ENCODE measurements around the gene TAF13. TPM values are rescaled to one million over a fixed set of nuclear protein-coding genes. Genes with fewer than 3 reads are reported as not detected.

The TAF13 gene, protein sequence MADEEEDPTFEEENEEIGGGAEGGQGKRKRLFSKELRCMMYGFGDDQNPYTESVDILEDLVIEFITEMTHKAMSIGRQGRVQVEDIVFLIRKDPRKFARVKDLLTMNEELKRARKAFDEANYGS
- 6.3 and 23.9 TPM in 2 replicates for total RNA-seq (2014; rRNA removed; shearing (Covaris generic))

DNA sequence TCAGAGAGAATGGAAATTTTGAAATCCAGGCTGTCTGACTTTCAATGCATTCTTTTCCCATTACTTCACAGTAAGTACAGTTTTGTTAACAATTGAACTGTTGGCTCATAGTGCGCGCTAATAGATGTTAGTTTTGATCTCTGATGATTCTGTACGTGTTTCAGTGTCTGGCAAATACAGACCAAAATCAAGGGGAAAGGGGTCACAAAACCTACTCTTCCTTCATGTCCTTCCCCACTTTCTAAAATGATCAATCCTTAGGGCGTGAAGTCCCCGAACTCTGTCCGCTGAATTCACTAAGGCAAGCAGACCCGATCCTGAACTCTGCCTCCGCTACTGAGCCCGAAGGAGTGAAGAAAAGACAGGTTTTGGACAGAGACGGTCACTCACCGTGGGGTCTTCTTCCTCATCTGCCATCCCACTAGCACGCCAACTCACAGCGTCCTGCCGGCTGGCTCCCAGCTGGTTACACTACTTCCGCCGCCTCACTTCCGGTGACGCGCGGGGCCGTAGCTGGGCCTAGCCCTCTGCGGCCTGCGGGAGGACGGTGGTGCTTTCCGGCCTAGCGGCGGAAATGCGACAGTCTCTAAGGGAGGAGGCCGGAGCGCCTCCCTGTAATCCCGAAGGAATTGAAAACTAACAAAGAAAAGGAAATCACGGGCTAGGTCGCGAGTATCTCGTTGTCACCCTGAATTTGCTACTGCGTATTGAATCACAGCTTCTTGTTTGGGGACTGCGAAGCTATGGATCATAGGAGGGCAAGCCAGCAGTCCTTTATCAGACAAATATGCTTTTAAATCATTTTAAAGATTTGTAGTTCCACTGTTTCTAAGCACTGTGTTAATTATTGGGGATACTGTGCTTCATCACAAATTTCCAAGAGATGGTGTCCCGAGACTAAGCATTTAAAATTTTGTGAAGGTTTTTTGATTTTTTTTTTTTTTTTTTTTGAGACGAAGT is at the start of gene TAF13:
TSS of gene TAF13 (minus strand) at position 473 of the 960 bp plus-strand sequence. CDS start at position 417, 56 bp downstream.
- in situ Hi-C loops (cut with HindIII; ENCODE audit: low sequenced_read_pairs): no loop called here
- peak; percentile 96 for DNase-seq (ENCODE audit: low spot score)

DNA sequence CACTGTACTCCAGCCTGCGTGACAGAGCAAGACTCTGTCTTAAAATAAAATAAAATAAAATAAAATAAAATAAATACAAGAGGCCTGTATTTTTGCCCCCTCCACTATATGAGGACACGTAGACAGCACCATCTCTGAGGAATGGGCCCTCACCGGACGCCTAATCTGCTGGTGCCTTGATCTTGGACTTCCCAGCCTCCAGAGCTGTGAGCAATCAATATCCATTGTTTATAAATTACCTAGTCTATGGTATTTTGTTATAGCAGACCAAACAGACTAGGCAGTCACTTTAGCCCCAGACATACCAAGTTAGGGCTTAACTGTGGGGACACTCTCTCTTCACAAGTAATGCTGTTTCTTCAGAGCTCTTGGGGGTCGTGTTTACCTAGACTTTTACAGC is 44.6 kb upstream of the TAF13 start:
- no peak for DNase-seq (ENCODE audit: low spot score)
- in situ Hi-C loops (cut with HindIII; ENCODE audit: low sequenced_read_pairs): no loop called here

DNA sequence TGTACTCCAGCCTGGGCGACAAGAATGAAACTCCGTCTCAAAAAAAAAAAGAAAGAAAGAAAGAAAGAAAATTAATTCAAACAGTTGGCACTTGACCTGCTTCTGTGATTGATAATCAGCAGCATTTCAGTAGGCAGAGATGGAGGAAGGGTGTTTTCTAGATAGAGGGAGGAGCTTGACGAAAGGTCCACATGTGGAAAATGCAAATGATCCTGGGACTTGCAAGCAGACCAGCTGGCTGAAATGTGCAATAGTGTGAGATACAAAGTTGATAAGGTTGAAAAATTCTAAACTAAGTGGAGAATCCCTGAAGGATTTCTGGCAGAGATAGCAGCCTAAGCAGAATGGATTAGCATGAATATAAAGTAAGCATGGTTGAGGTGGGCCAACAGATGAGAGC is 42.3 kb upstream of the TAF13 start:
- in situ Hi-C loops (cut with HindIII; ENCODE audit: low sequenced_read_pairs): no loop called here
- DNase-seq (ENCODE audit: low spot score): no peak

DNA sequence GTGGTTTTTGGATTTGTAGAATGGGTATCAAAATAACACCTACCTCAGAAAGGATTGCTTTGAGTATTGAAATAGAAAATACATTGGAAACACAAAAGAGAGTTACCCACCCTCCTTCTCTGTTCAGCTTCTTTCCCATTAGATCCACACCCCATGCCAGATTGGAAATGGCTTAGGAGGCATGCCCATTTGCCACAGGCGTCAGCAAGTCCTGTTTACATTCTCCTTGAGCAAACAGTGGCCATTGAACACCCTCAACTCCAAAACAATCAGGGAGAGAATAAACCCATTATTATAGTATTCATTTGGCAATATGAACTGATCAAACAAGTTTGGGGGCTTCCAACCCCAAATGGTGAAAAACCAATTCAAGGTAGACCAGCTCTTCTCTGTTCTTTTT is 40.5 kb upstream of the TAF13 start:
- DNase-seq (ENCODE audit: low spot score): no peak
- in situ Hi-C loops (cut with HindIII; ENCODE audit: low sequenced_read_pairs): no loop called here

DNA sequence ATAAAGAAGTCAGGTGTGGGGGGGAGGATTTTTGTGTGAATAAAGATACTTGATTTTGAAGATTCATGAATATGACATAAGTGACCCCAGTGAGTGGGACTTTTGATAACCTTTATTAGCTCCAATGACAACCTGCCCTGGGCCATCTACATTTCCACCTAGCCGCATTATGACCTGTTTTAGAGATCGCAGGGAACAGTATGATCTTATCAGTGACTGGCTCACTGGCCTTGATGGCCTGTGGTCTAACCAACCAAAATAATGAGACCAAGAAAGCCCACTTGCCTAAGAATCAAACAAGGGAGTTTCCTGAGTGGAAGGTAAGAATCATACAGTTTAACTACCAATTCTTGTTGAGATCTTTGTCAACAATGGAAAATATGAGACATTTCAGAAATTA is 39.9 kb upstream of the TAF13 start:
- in situ Hi-C loops (cut with HindIII; ENCODE audit: low sequenced_read_pairs): no loop called here

DNA sequence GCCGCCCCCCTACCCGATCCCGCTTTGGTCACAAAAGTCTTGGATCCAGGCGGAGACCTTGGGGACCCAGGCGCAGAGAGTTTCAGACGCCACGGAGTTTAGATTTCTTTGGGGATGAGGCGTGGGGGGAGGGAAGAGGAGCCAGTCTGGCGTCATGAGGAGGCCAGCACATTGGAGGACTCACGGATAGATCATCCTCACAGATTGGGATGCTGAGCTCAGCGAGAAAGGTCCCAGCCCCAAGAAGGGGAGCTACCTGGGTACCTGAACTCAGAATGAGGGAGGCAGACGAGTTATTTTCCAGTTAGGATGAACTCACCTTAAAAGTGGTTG is 38.5 kb upstream of the TAF13 start:
- DNase-seq (ENCODE audit: low spot score): peak; percentile 39
- in situ Hi-C loops (cut with HindIII; ENCODE audit: low sequenced_read_pairs): no loop called here

More for the DNA sequence above, 39.9 kb upstream of the TAF13 start:
- DNase-seq (ENCODE audit: low spot score): no peak

DNA sequence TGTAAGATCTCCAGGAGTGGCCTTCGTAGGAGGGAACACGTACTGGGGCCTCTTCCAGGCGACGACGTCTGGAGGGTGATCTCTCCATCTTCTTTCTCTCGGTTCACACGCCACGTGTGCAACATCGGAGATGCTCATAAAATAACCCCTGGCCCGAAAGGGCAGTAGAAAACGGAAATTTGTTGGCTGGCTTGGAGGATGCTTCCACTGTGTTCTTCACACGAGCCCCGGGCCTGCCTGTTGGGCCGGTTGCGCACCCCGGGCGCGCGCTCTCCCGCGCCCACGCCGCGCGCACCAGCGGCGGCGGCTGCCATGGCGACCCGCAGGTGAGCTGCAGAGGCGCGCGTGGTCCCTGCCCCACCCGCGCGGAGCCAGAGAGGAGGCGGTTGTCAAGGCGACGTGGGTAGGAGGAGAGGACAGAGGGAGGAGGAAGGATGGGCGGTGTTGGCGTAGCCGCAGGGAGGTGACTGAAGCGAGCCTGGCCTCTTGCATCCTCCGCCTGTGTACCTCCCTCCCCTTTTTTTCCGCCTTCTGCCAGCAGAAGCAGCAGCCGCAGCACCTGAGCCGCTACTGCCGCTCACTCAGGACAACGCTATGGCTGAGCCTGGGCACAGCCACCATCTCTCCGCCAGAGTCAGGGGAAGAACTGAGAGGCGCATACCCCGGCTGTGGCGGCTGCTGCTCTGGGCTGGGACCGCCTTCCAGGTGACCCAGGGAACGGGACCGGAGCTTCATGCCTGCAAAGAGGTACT is 38.0 kb upstream of the TAF13 start, which contains the start of gene ELAPOR1:
TSS of gene ELAPOR1 (plus strand) at position 526 of the 752 bp plus-strand sequence. CDS start at position 595, 69 bp downstream.
- in situ Hi-C loops (cut with HindIII; ENCODE audit: low sequenced_read_pairs): no loop called here
- peak; percentile 93 for DNase-seq (ENCODE audit: low spot score)

DNA sequence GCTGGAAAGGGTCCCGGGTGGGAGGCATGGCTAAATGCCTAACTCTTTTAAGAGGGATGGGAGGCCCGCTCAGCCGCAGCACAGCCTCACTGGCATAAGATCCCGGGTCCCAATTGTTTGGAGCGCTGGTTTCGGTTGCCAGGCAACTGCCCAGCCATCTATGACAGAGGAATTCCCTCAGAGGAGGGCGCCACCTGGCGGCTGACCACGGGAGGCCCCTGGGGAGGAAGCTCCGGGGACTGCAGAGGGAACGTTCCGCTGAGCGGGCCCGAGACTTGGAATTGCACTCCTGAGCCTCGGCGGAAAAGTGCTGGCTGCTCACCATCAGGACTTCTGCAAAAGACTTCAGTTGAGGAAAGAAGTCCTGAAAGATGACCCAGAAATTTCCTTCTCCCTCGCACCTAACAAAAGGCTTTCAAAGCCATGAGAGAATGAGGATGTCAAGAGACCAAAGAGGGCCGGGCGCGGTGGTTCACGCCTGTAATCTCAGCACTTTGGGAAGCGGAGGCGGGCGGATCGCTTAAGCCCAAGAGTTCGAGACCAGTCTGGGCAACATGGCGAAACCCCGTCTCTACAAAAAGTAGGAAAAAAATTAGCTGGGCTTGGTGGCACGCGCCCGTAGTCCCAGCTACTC is 37.0 kb upstream of the TAF13 start:
- DNase-seq (ENCODE audit: low spot score): peak; percentile 85
- in situ Hi-C loops (cut with HindIII; ENCODE audit: low sequenced_read_pairs): no loop called here

DNA sequence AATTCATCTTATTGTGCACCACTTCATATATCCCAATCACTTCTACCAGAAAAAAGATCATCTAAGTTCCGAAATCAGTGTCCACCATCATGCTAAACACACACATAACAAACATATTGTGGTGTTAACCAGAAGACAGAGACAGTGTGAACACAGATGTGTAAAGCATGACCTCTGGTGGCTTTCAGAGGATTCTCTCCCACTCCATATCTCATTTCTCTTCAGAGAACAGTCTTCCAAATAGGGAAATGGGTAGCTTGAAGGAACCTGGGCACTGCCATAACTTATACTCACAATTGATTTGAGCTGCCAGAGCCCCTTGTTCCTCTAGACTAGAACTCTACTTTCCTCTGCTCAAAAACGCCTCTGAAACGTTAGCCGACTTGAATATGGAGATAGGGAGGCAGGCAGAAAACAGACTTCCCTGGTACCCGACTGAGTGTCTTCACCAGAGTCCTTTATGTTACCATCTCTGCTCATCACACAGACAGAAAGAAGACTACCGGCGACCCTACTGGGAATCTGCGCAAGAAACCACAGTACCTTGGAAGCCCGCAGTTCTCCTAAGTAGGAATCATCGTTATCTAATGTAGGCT is 36.4 kb upstream of the TAF13 start:
- in situ Hi-C loops (cut with HindIII; ENCODE audit: low sequenced_read_pairs): no loop called here
- DNase-seq (ENCODE audit: low spot score): peak; percentile 18

DNA sequence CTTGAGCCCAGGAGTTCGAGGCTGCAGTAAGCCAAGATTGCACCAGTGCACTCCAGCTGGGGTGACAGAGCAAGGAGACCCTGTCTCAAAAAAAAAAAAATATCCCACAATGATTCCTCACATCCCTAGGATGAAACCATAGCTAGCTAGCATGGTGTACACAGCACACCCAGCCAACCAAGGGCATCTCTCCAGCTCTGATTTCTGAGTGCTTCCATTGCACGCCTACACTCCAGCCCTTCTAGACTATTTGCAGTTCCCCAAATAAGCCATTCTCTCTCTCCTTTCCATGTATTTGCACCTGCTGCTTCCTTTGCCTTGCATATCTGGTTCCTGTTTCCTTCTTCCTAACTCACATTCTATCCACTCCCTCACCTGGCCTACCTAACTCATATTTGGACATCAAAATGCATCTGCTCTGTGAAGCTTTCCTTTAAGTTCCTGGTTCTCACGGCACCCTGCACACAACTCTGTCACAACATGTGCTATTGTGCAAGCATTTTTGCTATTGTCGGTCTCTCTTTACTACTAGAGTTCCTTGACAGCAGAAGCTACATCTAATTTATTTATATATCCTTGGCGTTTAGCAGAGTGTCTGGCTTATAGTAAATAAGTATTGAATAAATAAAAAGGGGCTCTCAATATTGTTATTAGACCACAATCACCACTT is 35.7 kb upstream of the TAF13 start:
- no peak for DNase-seq (ENCODE audit: low spot score)

DNA sequence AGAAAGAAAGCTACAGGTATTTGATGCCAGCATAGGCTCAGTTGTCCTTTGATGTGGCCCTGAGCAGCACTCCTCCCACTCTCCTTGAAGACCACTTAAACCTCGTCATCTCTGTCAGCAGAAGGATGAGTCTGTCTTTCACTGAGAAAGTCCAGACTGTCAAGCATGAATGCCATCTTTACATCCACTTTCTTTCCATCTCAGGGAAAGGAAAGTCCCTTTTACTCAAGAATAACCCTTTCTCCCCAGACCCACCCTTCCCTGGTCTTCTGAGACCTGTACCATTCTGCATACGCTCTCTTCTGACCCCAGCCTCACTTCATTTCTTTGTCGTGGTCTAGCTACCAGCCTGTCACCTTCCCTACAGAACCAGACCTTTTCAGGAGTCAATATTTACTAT is 34.1 kb upstream of the TAF13 start:
- in situ Hi-C loops (cut with HindIII; ENCODE audit: low sequenced_read_pairs): no loop called here
- DNase-seq (ENCODE audit: low spot score): no peak

More for the DNA sequence above, 35.7 kb upstream of the TAF13 start:
- in situ Hi-C loops (cut with HindIII; ENCODE audit: low sequenced_read_pairs): no loop called here

DNA sequence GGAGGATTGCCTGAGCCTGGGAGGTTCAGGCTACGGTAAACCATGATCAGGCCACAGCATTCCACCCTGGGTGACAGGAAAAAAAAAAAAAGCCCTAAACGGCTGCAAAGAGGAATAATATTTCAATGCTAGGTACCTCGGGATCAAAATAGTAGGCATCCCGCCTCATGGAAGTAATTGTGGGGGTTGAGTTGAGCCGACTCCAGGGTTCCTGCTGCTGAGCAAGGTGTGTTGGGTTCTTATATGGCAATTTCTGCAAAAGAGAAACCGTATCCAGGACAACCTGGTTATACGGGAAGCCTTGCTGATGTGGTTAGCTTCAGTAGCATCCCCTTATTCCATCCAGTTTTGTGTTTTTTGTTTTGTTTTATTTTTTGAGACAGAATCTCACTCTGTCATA is 32.0 kb upstream of the TAF13 start:
- in situ Hi-C loops (cut with HindIII; ENCODE audit: low sequenced_read_pairs): no loop called here
- no peak for DNase-seq (ENCODE audit: low spot score)

DNA sequence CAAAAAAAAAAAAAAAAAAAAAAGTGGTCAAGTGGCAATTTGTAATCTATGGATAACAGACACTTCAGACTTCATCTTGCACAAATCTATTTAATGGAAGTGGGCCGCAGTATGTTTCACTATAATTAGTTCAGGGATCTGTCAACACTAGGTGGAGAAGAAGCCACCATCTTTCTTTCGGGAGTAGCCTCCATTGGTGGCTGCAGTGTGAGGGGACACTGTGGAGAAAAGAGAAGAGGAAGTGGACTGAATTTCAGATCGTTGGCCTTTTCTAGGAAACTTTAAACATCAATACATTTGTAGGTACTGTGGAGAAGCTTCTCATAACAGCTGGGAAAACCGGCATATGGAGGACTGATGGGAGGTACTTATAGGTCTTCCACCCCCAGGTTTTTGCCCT is 30.1 kb upstream of the TAF13 start:
- in situ Hi-C loops (cut with HindIII; ENCODE audit: low sequenced_read_pairs): no loop called here
- no peak for DNase-seq (ENCODE audit: low spot score)

DNA sequence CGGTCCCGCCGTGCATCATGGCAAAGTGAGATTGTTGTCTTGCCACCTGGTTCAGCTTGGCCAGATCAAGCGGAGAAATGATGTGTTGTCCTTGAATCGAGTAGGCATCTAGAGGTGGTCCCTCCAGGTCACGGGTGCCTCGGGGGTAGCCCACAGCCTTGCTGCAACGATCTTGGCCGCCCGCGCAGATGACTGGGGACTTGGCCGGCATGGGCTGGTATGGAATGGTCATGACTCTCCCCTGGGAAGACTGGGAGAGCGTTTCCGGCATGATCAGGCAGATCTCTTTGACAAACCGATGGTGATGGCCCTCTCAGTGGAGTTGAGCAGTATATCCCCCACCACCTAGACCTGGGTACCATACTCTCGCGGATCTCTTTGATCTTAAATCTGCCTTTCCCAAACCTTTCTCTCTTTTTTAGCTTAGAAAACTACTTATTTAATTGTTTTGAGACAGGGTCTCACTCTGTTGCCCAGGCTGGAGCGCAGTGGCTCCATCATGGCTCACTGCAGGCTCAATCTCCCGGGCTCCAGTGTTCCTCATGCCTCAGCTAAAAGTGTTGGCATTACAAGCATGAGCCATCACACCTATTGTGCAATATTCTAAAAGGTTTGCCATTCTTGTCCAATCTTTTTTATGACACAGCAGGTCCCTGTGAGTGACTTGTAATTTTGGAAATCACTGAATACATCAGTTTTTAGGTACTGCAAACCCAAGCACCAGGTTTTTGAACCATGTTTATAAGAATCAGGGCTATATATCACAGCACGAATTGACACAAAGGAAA is 28.8 kb upstream of the TAF13 start:
- in situ Hi-C loops (cut with HindIII; ENCODE audit: low sequenced_read_pairs): no loop called here
- DNase-seq (ENCODE audit: low spot score): no peak

DNA sequence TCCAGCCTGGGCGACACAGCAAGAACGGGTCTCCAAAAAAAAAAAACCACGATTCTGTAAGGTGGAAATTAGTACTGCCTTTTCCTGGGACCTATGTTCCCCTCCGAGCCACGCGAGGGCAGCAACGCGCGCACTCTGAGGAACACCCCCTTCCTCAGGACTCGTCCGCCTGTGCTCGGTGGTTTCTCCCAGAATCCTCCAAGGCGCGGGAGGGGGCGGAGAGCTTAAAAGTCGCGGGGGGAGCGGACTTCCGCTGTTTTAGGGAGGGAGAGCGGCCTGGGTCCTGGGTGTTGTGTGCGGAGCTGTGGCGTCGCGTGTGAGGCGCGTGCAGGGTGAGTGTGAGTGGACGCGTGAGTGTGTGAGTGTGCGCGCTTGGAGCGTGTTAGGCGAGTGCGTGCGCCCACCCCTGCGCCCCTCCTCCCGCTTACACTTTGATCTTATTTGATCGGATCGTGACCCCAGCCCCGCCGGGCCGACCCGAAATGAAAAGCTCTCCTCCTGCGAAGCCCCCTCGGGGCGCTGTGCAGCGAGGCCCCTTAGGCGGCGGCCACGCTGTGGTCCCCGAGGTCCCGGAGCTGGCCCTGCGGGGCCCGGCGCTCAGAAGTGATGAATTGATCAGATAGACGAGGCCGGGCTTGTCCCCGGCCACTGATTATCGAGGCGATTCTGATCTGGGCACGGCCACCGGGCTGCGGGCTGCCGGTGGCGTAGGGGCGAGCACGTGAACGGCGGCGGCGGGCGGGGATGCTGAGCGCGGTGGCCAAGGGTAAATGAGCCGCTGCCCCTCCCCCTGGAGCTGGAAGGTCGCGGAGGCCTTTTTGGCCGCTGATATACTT is 24.4 kb upstream of the TAF13 start:
- in situ Hi-C loops (cut with HindIII; ENCODE audit: low sequenced_read_pairs): no loop called here
- DNase-seq (ENCODE audit: low spot score): peak; percentile 97

DNA sequence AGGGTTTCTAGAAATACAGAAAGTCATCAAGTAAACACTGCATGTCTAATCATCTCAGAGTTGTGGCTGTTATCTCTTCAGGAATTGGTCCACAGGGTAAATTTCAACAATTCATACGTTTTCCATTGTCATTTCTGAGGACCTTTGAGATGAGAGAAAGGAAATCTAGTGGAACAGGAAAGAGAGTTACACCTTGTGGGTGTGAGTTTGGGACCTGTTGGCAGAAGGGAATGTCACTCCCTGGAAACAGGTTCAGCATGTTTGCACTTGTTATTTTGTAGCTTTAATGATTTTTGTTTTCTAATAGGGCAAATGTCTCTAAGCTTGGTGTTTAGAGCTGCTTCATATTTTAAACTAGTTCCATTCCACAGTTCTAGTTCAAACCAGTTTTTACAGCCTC is 20.3 kb upstream of the TAF13 start:
- DNase-seq (ENCODE audit: low spot score): no peak
- in situ Hi-C loops (cut with HindIII; ENCODE audit: low sequenced_read_pairs): no loop called here

DNA sequence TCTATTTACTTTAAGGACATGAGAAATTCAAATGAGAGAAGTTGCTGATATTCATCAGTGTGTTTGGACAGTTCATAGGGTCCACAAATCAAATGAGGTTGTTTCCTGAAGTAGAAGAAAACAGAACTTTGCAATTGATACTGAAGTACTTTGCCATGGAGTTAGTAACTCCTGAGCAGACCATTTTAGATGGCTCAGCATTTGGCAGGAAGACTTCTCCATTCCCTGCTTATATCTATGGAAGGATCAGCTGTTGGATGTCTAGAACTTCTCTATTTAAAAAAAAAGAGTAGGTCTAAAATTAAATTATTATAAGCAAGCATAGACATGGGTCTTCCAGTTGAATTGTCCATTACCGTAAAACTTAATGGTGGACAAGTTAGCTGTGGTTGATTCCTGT is 19.8 kb upstream of the TAF13 start:
- no peak for DNase-seq (ENCODE audit: low spot score)
- in situ Hi-C loops (cut with HindIII; ENCODE audit: low sequenced_read_pairs): no loop called here
